ENCODE data around the gene CYP27B1.
"Not testable (repeated sequence)": the region's sequence is repeated elsewhere in the genome, so short reads cannot be mapped to it uniquely, and the experiment has no call there.

Gene CYP27B1

GRCh38 chr12:57782608-57783465, 16.0 kb upstream of the CYP27B1 start, which contains the start of gene TSFM:
Gene TSFM, plus strand, starts transcription at chr12:57782787. Its CDS starts 15 bp downstream, at chr12:57782802.
- peak; percentile 96 for DNase-seq

- no peak for DNase-seq
These were observed 15.3 kb upstream of the CYP27B1 start for GRCh38 chr12:57782243-57782607.

- DNase-seq, result no peak
These were observed 14.9 kb upstream of the CYP27B1 start for GRCh38 chr12:57781801-57782200.

GRCh38 chr12:57781244-57781643, 14.4 kb upstream of the CYP27B1 start:
- no peak for DNase-seq

- no peak for DNase-seq
These were observed 13.5 kb upstream of the CYP27B1 start for GRCh38 chr12:57780284-57780897.

GRCh38 chr12:57779736-57780135, 12.9 kb upstream of the CYP27B1 start:
- DNase-seq, result no peak

GRCh38 chr12:57777911-57778310, 11.0 kb upstream of the CYP27B1 start:
- no peak for DNase-seq

- DNase-seq, result no peak
These were observed 10.5 kb upstream of the CYP27B1 start for GRCh38 chr12:57777367-57777766.

GRCh38 chr12:57776247-57776587, 9.3 kb upstream of the CYP27B1 start:
- DNase-seq, result no peak

GRCh38 chr12:57775563-57776246, 8.8 kb upstream of the CYP27B1 start:
- no peak for DNase-seq

- no peak for DNase-seq
These were observed 8.2 kb upstream of the CYP27B1 start for GRCh38 chr12:57775044-57775443.

GRCh38 chr12:57774634-57775033, 7.8 kb upstream of the CYP27B1 start:
- DNase-seq, result not testable (repeated sequence)

- DNase-seq, result peak; percentile 52
These were observed 5.8 kb upstream of the CYP27B1 start, which contains the start of gene EEF1AKMT3 for GRCh38 chr12:57772429-57773322. Gene EEF1AKMT3, plus strand, starts transcription at chr12:57772614. Its CDS starts 111 bp downstream, at chr12:57772725.

GRCh38 chr12:57771873-57772428, 5.1 kb upstream of the CYP27B1 start, which contains the start of gene METTL1:
Gene METTL1, minus strand, starts transcription at chr12:57772105. Its CDS starts 22 bp downstream, at chr12:57772083.
- peak; percentile 95 for DNase-seq

- peak; percentile 90 for DNase-seq
These were observed 4.5 kb upstream of the CYP27B1 start for GRCh38 chr12:57771236-57771872.

GRCh38 chr12:57770734-57771133, 3.9 kb upstream of the CYP27B1 start:
- DNase-seq, result no peak

GRCh38 chr12:57769594-57769993, 2.7 kb upstream of the CYP27B1 start:
- no peak for DNase-seq

- DNase-seq, result no peak
These were observed 998 bp upstream of the CYP27B1 start for GRCh38 chr12:57767876-57768275.

GRCh38 chr12:57767305-57767698, 424 bp upstream of the CYP27B1 start:
- DNase-seq, result no peak

GRCh38 chr12:57765698-57766463, 997 bp downstream of the CYP27B1 start:
- DNase-seq, result no peak
